ENCODE results near the gene CUX1. TPM values are rescaled to one million over a fixed set of nuclear protein-coding genes. Genes with fewer than 3 reads are reported as not detected.

The CUX1 gene
- total RNA-seq, 1 experiment from 2014 or later, result 47.6 TPM

DNA sequence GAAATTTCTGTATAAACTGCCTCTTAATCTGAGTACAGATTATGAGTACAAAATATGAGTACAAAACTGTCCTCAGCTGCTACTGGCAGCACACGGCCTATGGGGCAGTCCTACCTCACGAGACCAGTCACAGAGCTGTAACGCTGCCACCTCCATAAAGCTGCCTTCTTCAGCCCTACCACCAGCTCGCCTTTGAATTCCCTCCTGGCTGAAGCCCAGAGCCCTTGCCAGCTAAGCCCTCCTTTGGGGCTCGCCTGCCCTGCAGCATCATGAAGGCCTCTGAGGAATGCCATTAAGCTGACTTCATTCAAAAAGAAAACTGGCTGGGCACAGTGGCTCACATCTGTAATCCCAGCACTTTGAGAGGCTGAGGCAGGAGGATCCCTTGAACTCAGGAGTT lies 289.2 kb downstream of the CUX1 start:
- Mint-ChIP-seq H3K27ac (ENCODE audit: low read depth, unreplicated experiment) (no peak overlapping the region), H3K4me3 (ENCODE audit: unreplicated experiment) (no peak overlapping the region), H3K9me3 (ENCODE audit: unreplicated experiment) (no peaks in the 10 kb centered on the region), H3K27me3 (ENCODE audit: insufficient read depth, unreplicated experiment) (no peaks in the 10 kb centered on the region), H3K36me3 (ENCODE audit: insufficient read depth, unreplicated experiment) (peaks cover 41% of the 10 kb centered on the region), H3K4me1 (ENCODE audit: insufficient read depth, unreplicated experiment) (peaks cover 6% of the 10 kb centered on the region)
- intact Hi-C loops (cut with micrococcal nuclease), result no loop called here
- POLR2A ChIA-PET, result no interaction called here
- BruUV-seq (replicated peaks), result no TSS peak
- CTCF ChIA-PET, result no interaction called here
- DNase-seq (ENCODE audit: unreplicated experiment), result no peak
- TF ChIP-seq CTCF (IDR thresholded peaks at IDR 0.05; ENCODE audit: unreplicated experiment), result no peak

- Mint-ChIP-seq H3K9me3 (ENCODE audit: unreplicated experiment) (no peaks in the 10 kb centered on the region), H3K36me3 (ENCODE audit: insufficient read depth, unreplicated experiment) (peaks cover 44% of the 10 kb centered on the region), H3K27me3 (ENCODE audit: insufficient read depth, unreplicated experiment) (no peaks in the 10 kb centered on the region), H3K4me3 (ENCODE audit: unreplicated experiment) (no peak overlapping the region), H3K4me1 (ENCODE audit: insufficient read depth, unreplicated experiment) (peaks cover 6% of the 10 kb centered on the region), H3K27ac (ENCODE audit: low read depth, unreplicated experiment) (no peak overlapping the region)
- CTCF ChIA-PET, result no interaction called here
- POLR2A ChIA-PET, result no interaction called here
- BruUV-seq (replicated peaks), result no TSS peak
- TF ChIP-seq CTCF (IDR thresholded peaks at IDR 0.05; ENCODE audit: unreplicated experiment), result no peak
- intact Hi-C loops (cut with micrococcal nuclease), result no loop called here
- DNase-seq (ENCODE audit: unreplicated experiment), result no peak
Measured at GRCh38 chr7:102107474-102108104, 290.2 kb downstream of the CUX1 start.

DNA sequence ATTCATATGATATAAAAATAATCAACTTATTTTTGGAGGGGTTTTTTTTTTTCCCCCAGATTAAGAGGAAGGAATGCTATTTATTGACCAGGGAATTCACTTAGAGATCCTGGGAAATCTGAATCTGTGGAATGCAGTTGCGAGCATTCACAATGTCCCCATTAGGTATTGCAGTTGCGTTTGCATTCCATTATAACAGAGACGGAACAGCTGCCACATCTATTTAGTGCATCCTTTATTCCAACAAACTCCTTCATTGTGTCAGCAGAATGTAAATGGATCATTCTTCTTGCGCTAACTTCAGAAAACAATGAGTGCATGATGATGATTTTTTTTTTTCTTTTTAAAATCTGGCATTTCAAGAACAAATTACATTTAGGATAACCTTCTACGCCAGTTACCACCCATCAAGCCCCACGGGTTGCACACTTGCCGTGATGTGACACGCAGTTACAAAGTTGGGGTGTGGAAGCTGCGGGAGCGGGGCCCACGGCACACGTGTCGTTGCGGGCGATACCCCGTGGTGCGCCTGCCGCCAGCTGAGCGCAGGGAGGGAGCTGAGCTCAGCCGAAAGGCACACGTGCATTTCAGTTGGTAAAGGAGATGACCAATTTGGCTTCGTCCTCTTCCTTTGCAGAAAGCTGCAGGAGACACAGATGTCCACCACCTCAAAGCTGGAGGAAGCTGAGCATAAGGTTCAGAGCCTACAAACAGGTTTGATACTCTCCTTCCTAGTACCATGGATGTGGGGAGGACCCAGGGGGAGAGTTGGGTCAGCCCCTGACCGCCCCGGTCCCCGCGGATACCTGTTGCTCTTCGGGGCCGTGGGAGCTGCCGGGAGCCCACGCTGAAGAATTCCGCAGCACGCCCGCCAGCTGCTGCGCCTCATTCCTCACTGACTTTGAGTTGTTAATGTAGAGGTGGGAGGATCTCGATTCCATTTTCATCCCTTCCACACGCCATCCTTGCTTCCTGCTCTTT lies 293.9 kb downstream of the CUX1 start:
- intact Hi-C loops (cut with micrococcal nuclease), result no loop called here
- no peak for TF ChIP-seq CTCF (IDR thresholded peaks at IDR 0.05; ENCODE audit: unreplicated experiment)
- ChIA-PET CTCF (interaction anchor here (1.0 kb wide), 1 partner anchor 25 kb away, joined by 3 read pairs; no protein-coding TSS in a partner anchor), POLR2A (interaction anchor here (0.6 kb wide), 1 partner anchor 9 kb away, joined by 3 read pairs; no protein-coding TSS in a partner anchor)
- Mint-ChIP-seq H3K27me3 (ENCODE audit: insufficient read depth, unreplicated experiment) (no peaks in the 10 kb centered on the region), H3K4me3 (ENCODE audit: unreplicated experiment) (no peak overlapping the region), H3K9me3 (ENCODE audit: unreplicated experiment) (no peaks in the 10 kb centered on the region), H3K27ac (ENCODE audit: low read depth, unreplicated experiment) (no peak overlapping the region), H3K36me3 (ENCODE audit: insufficient read depth, unreplicated experiment) (peaks cover 44% of the 10 kb centered on the region), H3K4me1 (ENCODE audit: insufficient read depth, unreplicated experiment) (no peaks in the 10 kb centered on the region)
- no TSS peak for BruUV-seq (replicated peaks)
- no peak for DNase-seq (ENCODE audit: unreplicated experiment)

GRCh38 chr7:102115181-102115580 lies 297.8 kb downstream of the CUX1 start:
- ChIA-PET POLR2A (no interaction called here), CTCF (no interaction called here)
- no TSS peak for BruUV-seq (replicated peaks)
- no peak for DNase-seq (ENCODE audit: unreplicated experiment)
- no peaks in the 10 kb centered on the region for H3K9me3 Mint-ChIP-seq (ENCODE audit: unreplicated experiment)
- no peak overlapping the region for H3K27ac Mint-ChIP-seq (ENCODE audit: low read depth, unreplicated experiment)
- intact Hi-C loops (cut with micrococcal nuclease), result no loop called here
- TF ChIP-seq CTCF (IDR thresholded peaks at IDR 0.05; ENCODE audit: unreplicated experiment), result no peak
- H3K4me1 Mint-ChIP-seq (ENCODE audit: insufficient read depth, unreplicated experiment), result no peaks in the 10 kb centered on the region
- H3K27me3 Mint-ChIP-seq (ENCODE audit: insufficient read depth, unreplicated experiment), result no peaks in the 10 kb centered on the region
- H3K4me3 Mint-ChIP-seq (ENCODE audit: unreplicated experiment), result no peak overlapping the region
- peaks cover 55% of the 10 kb centered on the region for H3K36me3 Mint-ChIP-seq (ENCODE audit: insufficient read depth, unreplicated experiment)
